NOMO-1 (cell line): Measurements from ENCODE around the gene MRPS18A.

Experiments
- DNase-seq, 2 experiments: peaks; one replicate each; lab custom pipeline; 2025; ENCODE audit not compliant: unreplicated experiment in 2 of 2; lab: John Stamatoyannopoulos, UW

MRPS18A gene

GRCh38 chr6:43687437-43688347, at the start of gene MRPS18A:
MRPS18A (minus strand) TSS chr6:43687791; CDS start chr6:43687779, 12 bp downstream.
- DNase-seq: peak; percentile 68 to 75

GRCh38 chr6:43736844-43737243, 49.3 kb upstream of the MRPS18A start:
- no peak for DNase-seq

GRCh38 chr6:43736211-43736786, 48.7 kb upstream of the MRPS18A start:
- DNase-seq: no peak

- no peak for DNase-seq
Measured at GRCh38 chr6:43735642-43736199, 48.1 kb upstream of the MRPS18A start.

- DNase-seq: no peak
Measured at GRCh38 chr6:43734294-43734665, 46.7 kb upstream of the MRPS18A start.

GRCh38 chr6:43733471-43734293, 46.1 kb upstream of the MRPS18A start:
- peak in 1 of 2 experiments; percentile 32 for DNase-seq

- DNase-seq: no peak
Measured at GRCh38 chr6:43730634-43731033, 43.0 kb upstream of the MRPS18A start.

- no peak for DNase-seq
Measured at GRCh38 chr6:43729537-43729936, 41.9 kb upstream of the MRPS18A start.

- no peak for DNase-seq
Measured at GRCh38 chr6:43728586-43728985, 41.0 kb upstream of the MRPS18A start.

GRCh38 chr6:43727634-43728033, 40.0 kb upstream of the MRPS18A start:
- no peak for DNase-seq

GRCh38 chr6:43725643-43726580, 38.3 kb upstream of the MRPS18A start:
- no peak for DNase-seq

- DNase-seq: peak; percentile 92 to 97
Measured at GRCh38 chr6:43724914-43725642, 37.5 kb upstream of the MRPS18A start.

GRCh38 chr6:43724354-43724753, 36.8 kb upstream of the MRPS18A start:
- DNase-seq: no peak

GRCh38 chr6:43723737-43724295, 36.2 kb upstream of the MRPS18A start:
- peak; percentile 74 to 77 for DNase-seq

GRCh38 chr6:43722920-43723545, 35.4 kb upstream of the MRPS18A start:
- no peak for DNase-seq

GRCh38 chr6:43720999-43721398, 33.4 kb upstream of the MRPS18A start:
- no peak for DNase-seq

GRCh38 chr6:43719511-43719910, 31.9 kb upstream of the MRPS18A start:
- no peak for DNase-seq

- DNase-seq: no peak
Measured at GRCh38 chr6:43718387-43719105, 31.0 kb upstream of the MRPS18A start.
